ENCODE results near the gene AMPH. TPM values are rescaled to one million over a fixed set of nuclear protein-coding genes. Genes with fewer than 3 reads are reported as not detected.

Gene AMPH
- 1 to 10 TPM; 2.1 to 5.1 TPM for total RNA-seq
- 1 to 10 TPM in 1 of 2 donors, under 1 TPM in 1; 0.18 to 6.6 TPM for polyA plus RNA-seq
- long read RNA-seq, donor 1, partial matches to known transcripts, result 0 of 1 reads
- long read RNA-seq, donor 1, other reads (novel, unspliced or antisense), result 0 of 1 reads
- long read RNA-seq, donor 2, partial matches to known transcripts, result 0 of 1 reads
- long read RNA-seq, donor 2, other reads (novel, unspliced or antisense), result 0 of 1 reads
- long read RNA-seq, donor 3, result 0 reads
- long read RNA-seq, donor 4, result 0 reads
- long read RNA-seq, donor 5, partial matches to known transcripts, result 0 of 3 reads
- long read RNA-seq, donor 5, other reads (novel, unspliced or antisense), result 0 of 3 reads

DNA sequence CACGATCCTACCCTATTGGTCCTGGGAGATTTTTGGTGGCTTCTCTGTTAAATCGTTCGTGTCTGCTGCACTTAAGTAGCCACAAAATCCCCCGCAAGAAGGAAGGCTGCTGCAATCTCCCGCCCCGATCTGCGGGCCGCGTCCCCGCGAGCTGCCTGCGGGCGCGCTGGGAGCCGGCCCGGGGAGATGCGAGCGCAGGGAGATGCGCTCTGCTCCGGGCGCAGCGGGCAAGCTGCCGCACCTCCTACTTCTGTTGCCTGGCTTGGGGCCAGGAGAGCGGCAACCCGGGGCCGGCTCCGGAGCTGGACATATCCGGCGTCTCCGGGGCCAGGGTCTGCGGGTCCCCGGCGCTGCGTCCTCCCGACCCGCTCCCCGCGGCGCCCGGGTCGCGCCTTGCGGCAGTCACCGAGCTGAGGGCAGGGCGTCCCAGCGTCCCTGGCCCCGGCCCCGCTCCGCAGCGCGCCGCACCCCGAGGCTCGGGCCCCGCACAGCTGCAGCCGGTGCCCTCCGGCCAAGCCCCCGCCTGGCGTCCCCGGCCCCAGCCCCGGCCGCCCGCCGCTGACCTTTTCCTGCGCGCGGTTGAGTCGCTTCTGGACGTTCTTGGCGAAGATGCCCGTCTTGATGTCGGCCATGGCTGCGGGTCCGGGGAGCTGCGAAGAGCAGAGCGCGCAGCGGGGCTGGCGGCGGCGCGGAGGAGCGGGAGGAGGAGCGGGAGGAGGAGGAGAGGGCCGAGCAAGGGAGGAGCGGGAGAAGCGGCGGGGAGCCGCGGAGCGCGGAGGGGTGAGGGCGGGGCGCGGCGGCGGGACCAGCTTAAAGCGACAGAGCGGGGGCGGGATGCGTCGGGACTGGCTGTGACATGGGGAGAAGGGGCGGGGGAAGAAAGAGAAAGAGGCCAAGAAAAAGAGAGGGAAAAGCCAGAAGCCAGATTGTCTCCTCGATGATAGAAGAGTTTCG lies at the start of gene AMPH:
AMPH (minus strand) TSS at position 654 of the 954 bp plus-strand sequence; CDS start at position 632, 22 bp downstream.
- Histone ChIP-seq H3K4me3 (peak within 1 kb of the TSS; percentile 24), H3K9me3 (ENCODE audit: control insufficient read depth in 4 of 4, insufficient read depth in 3 of 4, low read length in 3 of 4) (no peaks in the 10 kb centered on the region), H3K4me1 (ENCODE audit: control insufficient read depth in 5 of 5, insufficient read depth in 5 of 5, low read length in 5 of 5) (peaks cover 0 to 9% (median 0%) of the 10 kb centered on the region in 5 donors), H3K36me3 (ENCODE audit: control insufficient read depth in 4 of 4, insufficient read depth in 4 of 4, low read length in 4 of 4) (no peaks in the 10 kb centered on the region), H3K27me3 (ENCODE audit: control insufficient read depth in 3 of 3, insufficient read depth in 3 of 3, low read length in 2 of 3) (peaks cover 4 to 12% (median 7%) of the 10 kb centered on the region in 3 donors), H3K9ac (ENCODE audit: insufficient read depth in 1 of 2, low read length in 2 of 2) (no peak within 1 kb of the TSS), H3K27ac (ENCODE audit: low read depth in 1 of 2, low read length in 1 of 2) (no peak within 1 kb of the TSS)
- peak; percentile 20 for ATAC-seq (ENCODE audit: insufficient read depth, low FRiP score)
- peak; percentile 85 to 92 (median 88) for DNase-seq
- WGBS, 2 donors, result 1% methylated on average over 87 to 105 of the region's 105 CpGs
- TF ChIP-seq, protein P1, sequence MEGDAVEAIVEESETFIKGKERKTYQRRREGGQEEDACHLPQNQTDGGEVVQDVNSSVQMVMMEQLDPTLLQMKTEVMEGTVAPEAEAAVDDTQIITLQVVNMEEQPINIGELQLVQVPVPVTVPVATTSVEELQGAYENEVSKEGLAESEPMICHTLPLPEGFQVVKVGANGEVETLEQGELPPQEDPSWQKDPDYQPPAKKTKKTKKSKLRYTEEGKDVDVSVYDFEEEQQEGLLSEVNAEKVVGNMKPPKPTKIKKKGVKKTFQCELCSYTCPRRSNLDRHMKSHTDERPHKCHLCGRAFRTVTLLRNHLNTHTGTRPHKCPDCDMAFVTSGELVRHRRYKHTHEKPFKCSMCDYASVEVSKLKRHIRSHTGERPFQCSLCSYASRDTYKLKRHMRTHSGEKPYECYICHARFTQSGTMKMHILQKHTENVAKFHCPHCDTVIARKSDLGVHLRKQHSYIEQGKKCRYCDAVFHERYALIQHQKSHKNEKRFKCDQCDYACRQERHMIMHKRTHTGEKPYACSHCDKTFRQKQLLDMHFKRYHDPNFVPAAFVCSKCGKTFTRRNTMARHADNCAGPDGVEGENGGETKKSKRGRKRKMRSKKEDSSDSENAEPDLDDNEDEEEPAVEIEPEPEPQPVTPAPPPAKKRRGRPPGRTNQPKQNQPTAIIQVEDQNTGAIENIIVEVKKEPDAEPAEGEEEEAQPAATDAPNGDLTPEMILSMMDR (IDR thresholded peaks at IDR 0.05; ENCODE audit: control extremely low read depth, extremely low read depth), result no peak

DNA sequence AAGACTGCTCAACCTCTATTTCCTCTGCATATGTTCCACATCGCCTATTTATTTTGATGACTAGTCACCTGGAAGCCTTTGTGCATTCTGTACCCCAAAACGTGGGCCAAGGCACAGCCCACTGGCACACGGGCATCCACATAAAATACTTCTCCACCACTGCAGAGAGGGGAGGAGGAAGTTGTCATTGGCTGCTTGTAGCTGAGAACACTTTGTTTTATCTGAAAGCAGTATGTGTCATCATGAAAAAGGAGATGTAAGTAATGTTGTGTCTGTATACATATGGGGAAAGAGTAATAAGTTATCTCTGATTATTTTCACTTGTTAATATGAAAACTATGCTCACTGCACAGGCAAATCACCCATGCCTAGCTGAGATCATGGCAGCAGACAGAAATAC lies 48.2 kb upstream of the AMPH start:
- no peak overlapping the region for H3K9ac ChIP-seq (ENCODE audit: insufficient read depth in 1 of 2, low read length in 2 of 2)
- no peak for DNase-seq
- peaks cover 0 to 16% (median 5%) of the 10 kb centered on the region in 5 donors for H3K4me1 ChIP-seq (ENCODE audit: control insufficient read depth in 5 of 5, insufficient read depth in 5 of 5, low read length in 5 of 5)
- TF ChIP-seq, protein P1 (IDR thresholded peaks at IDR 0.05; ENCODE audit: control extremely low read depth, extremely low read depth), result no peak
- H3K27ac ChIP-seq (ENCODE audit: low read depth in 1 of 2, low read length in 1 of 2), result no peak overlapping the region
- no peaks in the 10 kb centered on the region for H3K27me3 ChIP-seq (ENCODE audit: control insufficient read depth in 3 of 3, insufficient read depth in 3 of 3, low read length in 2 of 3)
- 60 to 73% methylated on average over 3 of the region's 3 CpGs for WGBS, 2 donors
- peaks cover 0 to 6% (median 1%) of the 10 kb centered on the region in 4 donors for H3K9me3 ChIP-seq (ENCODE audit: control insufficient read depth in 4 of 4, insufficient read depth in 3 of 4, low read length in 3 of 4)
- no peaks in the 10 kb centered on the region for H3K36me3 ChIP-seq (ENCODE audit: control insufficient read depth in 4 of 4, insufficient read depth in 4 of 4, low read length in 4 of 4)
- no peak for ATAC-seq (ENCODE audit: insufficient read depth, low FRiP score)
- H3K4me3 ChIP-seq, result no peak overlapping the region

DNA sequence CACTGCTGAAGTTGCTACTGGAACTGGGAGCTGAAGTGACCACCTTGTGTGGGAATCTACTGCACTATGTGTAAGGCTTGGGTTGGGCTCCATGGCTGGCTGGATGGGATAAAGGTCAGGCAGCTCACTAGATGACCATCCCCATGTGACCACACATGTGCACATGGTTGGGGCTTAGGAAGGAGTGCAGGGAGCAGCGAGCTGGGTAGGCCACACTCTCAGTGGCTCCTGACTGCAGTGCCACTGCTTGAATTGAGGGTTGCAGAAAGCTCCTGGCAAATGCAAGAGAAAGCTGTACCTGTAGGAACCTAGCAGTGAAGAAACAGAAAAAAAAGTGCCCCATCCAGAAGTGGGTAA lies 47.5 kb upstream of the AMPH start:
- no peak for ATAC-seq (ENCODE audit: insufficient read depth, low FRiP score)
- DNase-seq, result no peak
- TF ChIP-seq, protein P1 (IDR thresholded peaks at IDR 0.05; ENCODE audit: control extremely low read depth, extremely low read depth), result no peak
- Histone ChIP-seq H3K4me3 (no peak overlapping the region), H3K27ac (ENCODE audit: low read depth in 1 of 2, low read length in 1 of 2) (no peak overlapping the region), H3K9me3 (ENCODE audit: control insufficient read depth in 4 of 4, insufficient read depth in 3 of 4, low read length in 3 of 4) (peaks cover 0 to 6% (median 1%) of the 10 kb centered on the region in 4 donors), H3K36me3 (ENCODE audit: control insufficient read depth in 4 of 4, insufficient read depth in 4 of 4, low read length in 4 of 4) (no peaks in the 10 kb centered on the region), H3K9ac (ENCODE audit: insufficient read depth in 1 of 2, low read length in 2 of 2) (no peak overlapping the region), H3K27me3 (ENCODE audit: control insufficient read depth in 3 of 3, insufficient read depth in 3 of 3, low read length in 2 of 3) (no peaks in the 10 kb centered on the region), H3K4me1 (ENCODE audit: control insufficient read depth in 5 of 5, insufficient read depth in 5 of 5, low read length in 5 of 5) (peaks cover 0 to 16% (median 5%) of the 10 kb centered on the region in 5 donors)
- 80 to 95% methylated on average over 1 of the region's 1 CpG for WGBS, 2 donors

Measured in lung (tissue), 16 donors.